A549 treated with dexamethasone at 1 μM for 4 hours (cell line): Measurements from ENCODE around the gene SLC66A1. TPM values are rescaled to one million over a fixed set of nuclear protein-coding genes. Genes with fewer than 3 reads are reported as not detected.

Experiments
- total RNA-seq: library from RNA; stranded (reverse); fragments of 200-300 nt; extraction: Qiagen RNA extraction; gene quantifications from 5 replicates; pipeline ENCODE4 v1.2.3, GENCODE V29; 2022

Gene SLC66A1
- total RNA-seq: 15.8 to 22.6 TPM (median 21.1 TPM) in 5 replicates

GRCh38 chr1:19311931-19312781, at the start of gene SLC66A1, which contains the start of gene AKR7A2:
SLC66A1 (plus strand) TSS chr1:19312326; CDS start chr1:19317678, 5,352 bp downstream.
AKR7A2 (minus strand) TSS chr1:19312144; CDS start chr1:19312124, 20 bp downstream.

GRCh38 chr1:19288324-19289241, 23.5 kb upstream of the SLC66A1 start, which contains the start of gene AKR7A3:
AKR7A3 (minus strand) TSS chr1:19288770; CDS start chr1:19288709, 61 bp downstream.

Other genes starting within 250 kb of the SLC66A1 start
- 80.7 to 120 TPM (median 104 TPM) in 5 replicates for gene UBR4, start 102.1 kb upstream of the SLC66A1 start, total RNA-seq
- 24.3 to 40.7 TPM (median 39.4 TPM) in 5 replicates for gene EMC1, start 60.8 kb upstream of the SLC66A1 start, total RNA-seq
- 61.2 to 64.8 TPM (median 63.2 TPM) in 5 replicates for gene MRTO4, start 60.5 kb upstream of the SLC66A1 start, total RNA-seq
- 0.07 to 0.16 TPM (median 0.13 TPM) in 5 replicates for gene AKR7A3, start 23.6 kb upstream of the SLC66A1 start, total RNA-seq
- gene AKR7A2, start 182 bp upstream of the SLC66A1 start, total RNA-seq: 33.7 to 49.7 TPM (median 48.5 TPM) in 5 replicates
- gene CAPZB, start 173.2 kb downstream of the SLC66A1 start, total RNA-seq: 231 to 246 TPM (median 242 TPM) in 5 replicates